Endothelial cell of umbilical vein (primary cell): ENCODE measurements around the gene SGF29. TPM values are rescaled to one million over a fixed set of nuclear protein-coding genes. Genes with fewer than 3 reads are reported as not detected.

Source experiments
- BruUV-seq: library from RNA; stranded (reverse); fragments of 400-500 nt; replicated peaks from 2 replicates; lab custom pipeline; 2021; lab: Mats Ljungman, UMichigan
- CTCF ChIA-PET: fragments of 300-600, 350-600 bp; sonication (Branson Sonifier 250); formaldehyde crosslinking; loops from one replicate; lab custom pipeline; 2021; ENCODE audit warnings: antibody characterized with exemption, inconsistent platforms; lab: Charles Lee
- POLR2A ChIA-PET: fragments of 300-600, 350-600 bp; sonication (Branson Sonifier 250); formaldehyde crosslinking; loops from one replicate; lab custom pipeline; 2021; ENCODE audit warnings: antibody characterized with exemption, inconsistent platforms; lab: Charles Lee
- DNase-seq: peaks from one replicate; pipeline ENCODE4 v3.0.0-alpha.2; 2011; ENCODE audit warnings: low read depth, low spot score
- FAIRE-seq: peaks from 2 replicates; lab custom pipeline; 2011; peaks lifted over from hg19 to GRCh38; lab: Jason Lieb, UNC
- H2AFZ ChIP-seq: 2 replicates; pipeline ENCODE4 v1.6.0; 2012; ENCODE audit warnings: low read depth, low read length, control low read depth, inconsistent platforms
- H3K27ac ChIP-seq: 2 replicates; pipeline ENCODE4 v1.5.1; 2011; ENCODE audit warnings: low read depth, mild to moderate bottlenecking, control low read depth, low read length, moderate library complexity; ENCODE audit not compliant: insufficient read depth
- H3K27me3 ChIP-seq, 2 experiments: 2 replicates each; pipeline versions ENCODE4 v1.6.0 to v1.6.1; 2011; ENCODE audit warnings: low read length in 2 of 2, mixed read lengths in 1 of 2; ENCODE audit not compliant: control insufficient read depth in 2 of 2, insufficient read depth in 2 of 2
- H3K36me3 ChIP-seq, 2 experiments: 2 replicates in 1 of 2; 3 replicates in 1 of 2; pipeline ENCODE4 v1.5.1; 2011; ENCODE audit warnings: low read length in 2 of 2, mild to moderate bottlenecking in 1 of 2, moderate library complexity in 1 of 2; ENCODE audit not compliant: control insufficient read depth in 2 of 2, insufficient read depth in 2 of 2; ENCODE audit errors: extremely low read depth in 1 of 2
- H3K4me1 ChIP-seq: 3 replicates; pipeline ENCODE4 v1.5.1; 2011; ENCODE audit warnings: mild to moderate bottlenecking, low read length; ENCODE audit not compliant: control insufficient read depth, insufficient read depth; ENCODE audit errors: extremely low read depth
- H3K4me2 ChIP-seq: 2 replicates; pipeline ENCODE4 v1.6.1; 2011; ENCODE audit warnings: low read length, control low read depth, mixed read lengths; ENCODE audit not compliant: insufficient read depth
- H3K4me3 ChIP-seq, 3 experiments: fragments of 200-600 bp in 1 of 3; sonication (generic), shearing (Covaris generic) in 1 of 3; replicated peaks in 1 of 3; 2 replicates each; pipeline ENCODE4 v1.5.1; 2011 to 2016; ENCODE audit warnings: control low read depth in 3 of 3, low read length in 3 of 3, mild to moderate bottlenecking in 2 of 3, inconsistent platforms in 1 of 3, low read depth in 1 of 3, moderate library complexity in 1 of 3; ENCODE audit not compliant: insufficient read depth in 1 of 3
- H3K79me2 ChIP-seq: 2 replicates; pipeline ENCODE4 v1.6.0; 2012; ENCODE audit warnings: low read length, inconsistent platforms; ENCODE audit not compliant: control insufficient read depth, insufficient read depth
- H3K9ac ChIP-seq: replicated peaks from 2 replicates; pipeline ENCODE3; 2011; ENCODE audit warnings: low read length, control low read depth; ENCODE audit not compliant: insufficient read depth; ENCODE audit errors: extremely low read depth
- H3K9me1 ChIP-seq: replicated peaks from 3 replicates; pipeline ENCODE4 v1.6.0; 2011; ENCODE audit warnings: mild to moderate bottlenecking, low read length; ENCODE audit not compliant: control insufficient read depth, insufficient read depth; ENCODE audit errors: extremely low read depth
- H3K9me3 ChIP-seq: replicated peaks from 2 replicates; pipeline ENCODE4 v1.5.1; 2012; ENCODE audit warnings: low read length, inconsistent platforms; ENCODE audit not compliant: control insufficient read depth, insufficient read depth
- H4K20me1 ChIP-seq: replicated peaks from 2 replicates; pipeline ENCODE3; 2011; ENCODE audit warnings: mild to moderate bottlenecking, low read length; ENCODE audit not compliant: control insufficient read depth, insufficient read depth; ENCODE audit errors: extremely low read depth
- EZH2 ChIP-seq: IDR thresholded peaks from 2 replicates; pipeline ENCODE4 v1.6.1; 2012; ENCODE audit warnings: borderline replicate concordance, low read depth, mild to moderate bottlenecking, moderate library complexity, low read length, inconsistent platforms; ENCODE audit not compliant: severe bottlenecking
- FOS ChIP-seq: IDR thresholded peaks from 2 replicates; pipeline ENCODE4 v1.6.1; 2011; ENCODE audit warnings: mild to moderate bottlenecking, low read length, moderate library complexity, borderline replicate concordance; ENCODE audit not compliant: insufficient read depth
- JUN ChIP-seq: IDR thresholded peaks from 2 replicates; pipeline ENCODE4 v1.6.1; 2011; ENCODE audit warnings: borderline replicate concordance, low read depth; ENCODE audit not compliant: insufficient read length, insufficient read depth
- MYC ChIP-seq: IDR thresholded peaks from one replicate; pipeline ENCODE4 v1.6.1; 2011; ENCODE audit warnings: mild to moderate bottlenecking, low read depth, low read length
- POLR2A ChIP-seq: IDR thresholded peaks from 2 replicates; pipeline ENCODE4 v1.6.1; 2012; ENCODE audit warnings: low read depth, mild to moderate bottlenecking, control low read depth, low read length
- POLR2AphosphoS5 ChIP-seq: IDR thresholded peaks from 2 replicates; pipeline ENCODE4 v1.6.1; 2012; ENCODE audit warnings: low read depth, mild to moderate bottlenecking, control low read depth, low read length, moderate library complexity; ENCODE audit not compliant: insufficient read depth
- dilution Hi-C: fragments of 300-500 bp; cut with MboI; formaldehyde crosslinking; loops from one replicate; pipeline ENCODE4 v1.15.0; 2019; ENCODE audit warnings: low sequenced_read_pairs; ENCODE audit not compliant: extremely low pct_ligation_motif_present
- intact Hi-C: fragments of 100-400 bp; cut with micrococcal nuclease; formaldehyde crosslinking; loops from one replicate; pipeline ENCODE4 v1.10.0; 2022
- polyA plus RNA-seq, 4 experiments: library from polyadenylated mRNA; depleted of rRNA in 3 of 4; stranded (reverse) in 3 of 4; unstranded in 1 of 4; fragments of >200 nt; gene quantifications; 2 replicates each; pipeline versions ENCODE4 v1.2.1 to v1.2.3, GENCODE V29; 2011 to 2012; ENCODE audit warnings: missing spikeins in 1 of 4
- total RNA-seq: library from RNA; stranded (reverse); gene quantifications from 2 replicates; pipeline ENCODE4 v1.2.3, GENCODE V29; 2021
- TF ChIP-seq, protein P1 (sequence below), 2 donors: IDR thresholded peaks; 1 replicate in 1 of 2; 2 replicates in 1 of 2; pipeline ENCODE4 v1.5.1; 2011; ENCODE audit warnings: low read length in 2 of 2, mild to moderate bottlenecking in 2 of 2, moderate library complexity in 2 of 2, control low read depth in 1 of 2, inconsistent platforms in 1 of 2, low read depth in 1 of 2; ENCODE audit not compliant: insufficient read depth in 1 of 2; ENCODE audit errors: extremely low read depth in 1 of 2
- TF ChIP-seq, protein P2 (sequence below): IDR thresholded peaks from 2 replicates; pipeline ENCODE4 v1.6.1; 2011; ENCODE audit not compliant: insufficient read depth, insufficient read length

SGF29 gene
- total and polyA plus RNA-seq, 2 donors (not counting 3 experiments of a cell fraction or from before 2014, with no cell fraction given): 3.4 to 12.0 TPM

DNA sequence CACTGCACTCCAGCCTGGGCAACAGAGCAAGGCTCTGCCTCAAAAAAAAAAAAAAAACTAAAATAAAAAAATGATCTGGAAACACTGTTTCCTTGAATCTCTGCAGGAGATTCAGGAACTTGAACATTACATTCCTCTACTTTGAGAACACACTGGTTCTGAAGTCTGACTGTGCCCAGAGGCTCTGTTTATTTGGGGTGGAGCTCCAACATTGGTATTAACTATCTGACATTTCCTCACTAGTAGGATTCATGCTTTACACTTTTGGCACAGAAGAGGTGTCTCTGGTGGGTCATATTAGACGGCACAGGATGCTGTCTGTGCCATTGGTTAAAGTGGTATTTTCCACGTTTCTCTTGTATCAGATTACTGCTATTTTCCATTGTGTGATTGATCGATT, 32.7 kb downstream of the SGF29 start:
- FAIRE-seq (no peak), DNase-seq (no peak)
- CTCF ChIA-PET: no interaction called here
- Histone ChIP-seq H3K4me2 (no peak overlapping the region), H3K4me3 (no peak overlapping the region), H3K9ac (no peak overlapping the region), H3K27me3 (no peaks in the 10 kb centered on the region), H2AFZ (no peak overlapping the region), H3K9me3 (no peaks in the 10 kb centered on the region), H3K9me1 (no peaks in the 10 kb centered on the region), H3K4me1 (no peaks in the 10 kb centered on the region), H3K79me2 (no peaks in the 10 kb centered on the region), H4K20me1 (no peaks in the 10 kb centered on the region), H3K36me3 (peaks cover 0 to 18% of the 10 kb centered on the region in 2 experiments), H3K27ac (no peak overlapping the region)
- POLR2A ChIA-PET: interaction anchor here (0.7 kb wide), 1 partner anchor 22 kb away, joined by 5 read pairs; no protein-coding TSS in a partner anchor
- BruUV-seq: no TSS peak
- intact Hi-C loops (no loop called here), dilution Hi-C loops (no loop called here)
- TF ChIP-seq MYC (no peak), POLR2AphosphoS5 (no peak), POLR2A (no peak)
- TF ChIP-seq, protein P1, sequence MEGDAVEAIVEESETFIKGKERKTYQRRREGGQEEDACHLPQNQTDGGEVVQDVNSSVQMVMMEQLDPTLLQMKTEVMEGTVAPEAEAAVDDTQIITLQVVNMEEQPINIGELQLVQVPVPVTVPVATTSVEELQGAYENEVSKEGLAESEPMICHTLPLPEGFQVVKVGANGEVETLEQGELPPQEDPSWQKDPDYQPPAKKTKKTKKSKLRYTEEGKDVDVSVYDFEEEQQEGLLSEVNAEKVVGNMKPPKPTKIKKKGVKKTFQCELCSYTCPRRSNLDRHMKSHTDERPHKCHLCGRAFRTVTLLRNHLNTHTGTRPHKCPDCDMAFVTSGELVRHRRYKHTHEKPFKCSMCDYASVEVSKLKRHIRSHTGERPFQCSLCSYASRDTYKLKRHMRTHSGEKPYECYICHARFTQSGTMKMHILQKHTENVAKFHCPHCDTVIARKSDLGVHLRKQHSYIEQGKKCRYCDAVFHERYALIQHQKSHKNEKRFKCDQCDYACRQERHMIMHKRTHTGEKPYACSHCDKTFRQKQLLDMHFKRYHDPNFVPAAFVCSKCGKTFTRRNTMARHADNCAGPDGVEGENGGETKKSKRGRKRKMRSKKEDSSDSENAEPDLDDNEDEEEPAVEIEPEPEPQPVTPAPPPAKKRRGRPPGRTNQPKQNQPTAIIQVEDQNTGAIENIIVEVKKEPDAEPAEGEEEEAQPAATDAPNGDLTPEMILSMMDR (IDR thresholded peaks at IDR 0.05; ENCODE audit: extremely low read depth in 1 of 2, insufficient read depth in 1 of 2, low read depth in 1 of 2, low read length in 2 of 2): no peak
- TF ChIP-seq, protein P2, sequence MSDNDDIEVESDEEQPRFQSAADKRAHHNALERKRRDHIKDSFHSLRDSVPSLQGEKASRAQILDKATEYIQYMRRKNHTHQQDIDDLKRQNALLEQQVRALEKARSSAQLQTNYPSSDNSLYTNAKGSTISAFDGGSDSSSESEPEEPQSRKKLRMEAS: no peak

DNA sequence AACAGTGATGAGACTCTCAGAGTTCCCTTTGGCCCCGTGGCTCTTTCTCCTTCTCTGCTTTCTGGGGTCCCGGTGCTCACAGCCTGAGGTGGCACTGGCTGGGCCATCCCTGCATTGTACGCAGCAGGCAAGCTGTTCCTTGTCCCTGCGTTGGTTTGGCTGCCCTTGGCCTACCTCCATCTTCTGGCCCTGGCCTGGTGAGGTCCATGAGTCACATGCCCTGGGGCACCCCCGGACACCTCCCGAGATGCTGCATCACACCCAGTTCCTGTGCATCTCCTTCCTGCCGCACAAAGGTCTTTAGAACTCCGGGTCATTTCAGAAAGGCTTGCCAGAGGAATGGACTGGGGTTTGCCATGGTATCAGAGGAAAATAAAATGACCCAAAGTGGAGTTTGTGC, 33.7 kb downstream of the SGF29 start:
- Histone ChIP-seq H3K9ac (no peak overlapping the region), H3K4me1 (no peaks in the 10 kb centered on the region), H3K27me3 (no peaks in the 10 kb centered on the region), H3K9me1 (no peaks in the 10 kb centered on the region), H3K79me2 (no peaks in the 10 kb centered on the region), H3K36me3 (peaks cover 0 to 20% of the 10 kb centered on the region in 2 experiments), H3K9me3 (no peaks in the 10 kb centered on the region), H3K4me3 (no peak overlapping the region), H2AFZ (no peak overlapping the region), H3K4me2 (no peak overlapping the region), H4K20me1 (no peaks in the 10 kb centered on the region), H3K27ac (no peak overlapping the region)
- CTCF ChIA-PET: interaction anchor here (1.0 kb wide), 1 partner anchor 95 kb away, joined by 3 read pairs; no protein-coding TSS in a partner anchor
- intact Hi-C loops (no loop called here), dilution Hi-C loops (no loop called here)
- DNase-seq (no peak), FAIRE-seq (peak; percentile 59)
- BruUV-seq: no TSS peak
- POLR2A ChIA-PET: no interaction called here
- TF ChIP-seq JUN (no peak), EZH2 (no peak), POLR2A (no peak), FOS (peak; percentile 19), MYC (no peak)
- TF ChIP-seq, protein P2: no peak
- TF ChIP-seq, protein P1 (IDR thresholded peaks at IDR 0.05; ENCODE audit: extremely low read depth in 1 of 2, insufficient read depth in 1 of 2, low read depth in 1 of 2, low read length in 2 of 2): no peak
